ENCODE data around the gene KCNMA1.

The KCNMA1 gene

GRCh38 chr10:77187376-77187999, 450.1 kb downstream of the KCNMA1 start:
- no peak overlapping the region for H3K4me2 ChIP-seq (ENCODE audit: low read length)
- H3K36me3 ChIP-seq (ENCODE audit: control insufficient read depth, insufficient read depth, low read length), result no peaks in the 10 kb centered on the region
- H3K9me3 ChIP-seq (ENCODE audit: control insufficient read depth, low read length), result no peaks in the 10 kb centered on the region
- no peaks in the 10 kb centered on the region for H3K79me2 ChIP-seq
- H3K4me1 ChIP-seq, result no peaks in the 10 kb centered on the region
- H3K4me3 ChIP-seq (ENCODE audit: low read depth, low read length), result no peak overlapping the region
- no peak overlapping the region for H2AFZ ChIP-seq
- no peak for TF ChIP-seq CTCF (IDR thresholded peaks at IDR 0.05)
- no peak overlapping the region for H3K9ac ChIP-seq
- no peaks in the 10 kb centered on the region for H3K27me3 ChIP-seq (ENCODE audit: control insufficient read depth, insufficient read depth, low read length)
- H3K27ac ChIP-seq, result no peak overlapping the region

GRCh38 chr10:77186936-77187335, 450.7 kb downstream of the KCNMA1 start:
- Histone ChIP-seq H3K9me3 (ENCODE audit: control insufficient read depth, low read length) (no peaks in the 10 kb centered on the region), H3K4me2 (ENCODE audit: low read length) (no peak overlapping the region), H3K4me3 (ENCODE audit: low read depth, low read length) (no peak overlapping the region), H3K27ac (no peak overlapping the region), H3K9ac (no peak overlapping the region), H3K27me3 (ENCODE audit: control insufficient read depth, insufficient read depth, low read length) (no peaks in the 10 kb centered on the region), H3K4me1 (no peaks in the 10 kb centered on the region), H3K79me2 (no peaks in the 10 kb centered on the region), H2AFZ (no peak overlapping the region), H3K36me3 (ENCODE audit: control insufficient read depth, insufficient read depth, low read length) (no peaks in the 10 kb centered on the region)
- TF ChIP-seq CTCF (IDR thresholded peaks at IDR 0.05), result no peak

- H3K27me3 ChIP-seq (ENCODE audit: control insufficient read depth, insufficient read depth, low read length), result no peaks in the 10 kb centered on the region
- no peaks in the 10 kb centered on the region for H3K4me1 ChIP-seq
- H3K4me2 ChIP-seq (ENCODE audit: low read length), result no peak overlapping the region
- H3K27ac ChIP-seq, result no peak overlapping the region
- no peaks in the 10 kb centered on the region for H3K79me2 ChIP-seq
- no peaks in the 10 kb centered on the region for H3K9me3 ChIP-seq (ENCODE audit: control insufficient read depth, low read length)
- H3K9ac ChIP-seq, result no peak overlapping the region
- no peak overlapping the region for H2AFZ ChIP-seq
- no peak for TF ChIP-seq CTCF (IDR thresholded peaks at IDR 0.05)
- H3K4me3 ChIP-seq (ENCODE audit: low read depth, low read length), result no peak overlapping the region
- no peaks in the 10 kb centered on the region for H3K36me3 ChIP-seq (ENCODE audit: control insufficient read depth, insufficient read depth, low read length)
Measured at GRCh38 chr10:77185696-77186095, 451.9 kb downstream of the KCNMA1 start.

- Histone ChIP-seq H3K27ac (no peak overlapping the region), H3K27me3 (ENCODE audit: control insufficient read depth, insufficient read depth, low read length) (no peaks in the 10 kb centered on the region), H3K36me3 (ENCODE audit: control insufficient read depth, insufficient read depth, low read length) (no peaks in the 10 kb centered on the region), H2AFZ (no peak overlapping the region), H3K4me1 (no peaks in the 10 kb centered on the region), H3K4me2 (ENCODE audit: low read length) (no peak overlapping the region), H3K9ac (no peak overlapping the region), H3K79me2 (no peaks in the 10 kb centered on the region), H3K9me3 (ENCODE audit: control insufficient read depth, low read length) (no peaks in the 10 kb centered on the region), H3K4me3 (ENCODE audit: low read depth, low read length) (no peak overlapping the region)
- TF ChIP-seq CTCF (IDR thresholded peaks at IDR 0.05), result no peak
Measured at GRCh38 chr10:77182803-77183202, 454.8 kb downstream of the KCNMA1 start.

GRCh38 chr10:77180794-77181193, 456.8 kb downstream of the KCNMA1 start:
- no peaks in the 10 kb centered on the region for H3K4me1 ChIP-seq
- H3K9me3 ChIP-seq (ENCODE audit: control insufficient read depth, low read length), result no peaks in the 10 kb centered on the region
- no peak overlapping the region for H3K9ac ChIP-seq
- H3K4me2 ChIP-seq (ENCODE audit: low read length), result no peak overlapping the region
- no peaks in the 10 kb centered on the region for H3K27me3 ChIP-seq (ENCODE audit: control insufficient read depth, insufficient read depth, low read length)
- TF ChIP-seq CTCF (IDR thresholded peaks at IDR 0.05), result no peak
- no peak overlapping the region for H3K27ac ChIP-seq
- no peak overlapping the region for H2AFZ ChIP-seq
- H3K36me3 ChIP-seq (ENCODE audit: control insufficient read depth, insufficient read depth, low read length), result no peaks in the 10 kb centered on the region
- H3K79me2 ChIP-seq, result no peaks in the 10 kb centered on the region
- H3K4me3 ChIP-seq (ENCODE audit: low read depth, low read length), result no peak overlapping the region

Data from parathyroid adenoma (tissue), 2 donors.